Ishikawa (cell line): Measurements from ENCODE around the gene C1orf87.

Source experiments
- CEBPB ChIP-seq: IDR thresholded peaks from 2 replicates; pipeline ENCODE4 v1.6.1; 2012
- CREB1 ChIP-seq: IDR thresholded peaks from 2 replicates; pipeline ENCODE4 v1.6.1; 2012; ENCODE audit warnings: low read depth
- EGR1 ChIP-seq: IDR thresholded peaks from 2 replicates; pipeline ENCODE4 v1.6.1; 2012
- EP300 ChIP-seq: IDR thresholded peaks from 2 replicates; pipeline ENCODE4 v1.6.1; 2012; ENCODE audit warnings: borderline replicate concordance
- FOXM1 ChIP-seq: IDR thresholded peaks from 2 replicates; pipeline ENCODE4 v1.6.1; 2012; ENCODE audit warnings: low read depth, borderline replicate concordance
- NFIC ChIP-seq: IDR thresholded peaks from 2 replicates; pipeline ENCODE4 v1.6.1; 2012
- RAD21 ChIP-seq: IDR thresholded peaks from 2 replicates; pipeline ENCODE4 v1.6.1; 2012; ENCODE audit warnings: low read depth
- REST ChIP-seq: IDR thresholded peaks from 2 replicates; pipeline ENCODE4 v1.6.1; 2012; ENCODE audit warnings: low read depth, mild to moderate bottlenecking
- TAF1 ChIP-seq: IDR thresholded peaks from 2 replicates; pipeline ENCODE4 v1.6.1; 2012; ENCODE audit warnings: low read depth, mild to moderate bottlenecking
- TCF12 ChIP-seq: IDR thresholded peaks from 2 replicates; pipeline ENCODE4 v1.6.1; 2012; ENCODE audit warnings: low read depth
- TEAD4 ChIP-seq: IDR thresholded peaks from 2 replicates; pipeline ENCODE4 v1.6.1; 2012
- YY1 ChIP-seq: IDR thresholded peaks from 2 replicates; pipeline ENCODE4 v1.6.1; 2012; ENCODE audit warnings: low read depth
- ZBTB7A ChIP-seq: IDR thresholded peaks from 2 replicates; pipeline ENCODE4 v1.6.1; 2012; ENCODE audit warnings: low read depth
- TF ChIP-seq, protein P1 (sequence below): IDR thresholded peaks from 2 replicates; pipeline ENCODE4 v1.6.1; 2012
- TF ChIP-seq, protein P2 (sequence below): IDR thresholded peaks from 2 replicates; pipeline ENCODE4 v1.6.1; 2012

C1orf87 gene

DNA sequence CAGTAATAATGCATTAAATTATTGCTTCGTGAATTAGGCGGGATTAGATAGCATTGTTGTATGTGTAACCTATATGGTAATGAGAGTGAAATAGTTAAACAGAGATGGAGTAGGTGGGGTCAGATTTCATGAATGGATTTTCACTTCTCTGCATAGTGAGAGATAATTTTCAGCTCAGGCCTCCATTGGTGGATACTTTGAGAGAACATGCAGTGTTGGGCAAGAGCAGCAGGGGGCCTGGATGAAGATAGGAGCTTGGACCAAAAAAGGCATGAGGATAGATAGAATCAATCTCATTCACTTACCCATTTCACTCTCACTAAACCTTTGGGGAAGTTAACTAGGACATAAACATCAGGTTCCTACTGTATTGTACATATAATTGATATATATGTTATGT, 39.5 kb upstream of the C1orf87 start:
- TF ChIP-seq TCF12 (no peak), NFIC (no peak), RAD21 (no peak), EP300 (no peak), CREB1 (no peak), REST (no peak), TAF1 (no peak), YY1 (no peak), ZBTB7A (no peak), CEBPB (no peak), FOXM1 (no peak)

GRCh38 chr1:60111716-60112115, 38.1 kb upstream of the C1orf87 start:
- TF ChIP-seq ZBTB7A = no peak
- no peak for TF ChIP-seq TEAD4
- TF ChIP-seq YY1 = no peak
- TF ChIP-seq NFIC = no peak
- TF ChIP-seq TAF1 = no peak
- no peak for TF ChIP-seq FOXM1
- TF ChIP-seq EGR1 = no peak
- TF ChIP-seq REST = no peak
- no peak for TF ChIP-seq CREB1
- no peak for TF ChIP-seq EP300
- TF ChIP-seq, protein P1, sequence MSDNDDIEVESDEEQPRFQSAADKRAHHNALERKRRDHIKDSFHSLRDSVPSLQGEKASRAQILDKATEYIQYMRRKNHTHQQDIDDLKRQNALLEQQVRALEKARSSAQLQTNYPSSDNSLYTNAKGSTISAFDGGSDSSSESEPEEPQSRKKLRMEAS = no peak
- TF ChIP-seq RAD21 = no peak
- TF ChIP-seq, protein P2, sequence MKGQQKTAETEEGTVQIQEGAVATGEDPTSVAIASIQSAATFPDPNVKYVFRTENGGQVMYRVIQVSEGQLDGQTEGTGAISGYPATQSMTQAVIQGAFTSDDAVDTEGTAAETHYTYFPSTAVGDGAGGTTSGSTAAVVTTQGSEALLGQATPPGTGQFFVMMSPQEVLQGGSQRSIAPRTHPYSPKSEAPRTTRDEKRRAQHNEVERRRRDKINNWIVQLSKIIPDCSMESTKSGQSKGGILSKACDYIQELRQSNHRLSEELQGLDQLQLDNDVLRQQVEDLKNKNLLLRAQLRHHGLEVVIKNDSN = no peak
- TF ChIP-seq CEBPB = no peak
- TF ChIP-seq TCF12 = no peak

GRCh38 chr1:60111118-60111517, 37.5 kb upstream of the C1orf87 start:
- no peak for TF ChIP-seq TEAD4
- TF ChIP-seq NFIC = no peak
- TF ChIP-seq, protein P2 = no peak
- no peak for TF ChIP-seq FOXM1
- TF ChIP-seq REST = no peak
- no peak for TF ChIP-seq CREB1
- TF ChIP-seq YY1 = no peak
- TF ChIP-seq TCF12 = no peak
- TF ChIP-seq EGR1 = no peak
- TF ChIP-seq, protein P1 = no peak
- no peak for TF ChIP-seq RAD21
- TF ChIP-seq ZBTB7A = no peak

- peak; percentile 90 for TF ChIP-seq NFIC
- TF ChIP-seq TEAD4 = peak; percentile 75
- no peak for TF ChIP-seq CEBPB
These were observed 34.6 kb upstream of the C1orf87 start for GRCh38 chr1:60108196-60108595.

DNA sequence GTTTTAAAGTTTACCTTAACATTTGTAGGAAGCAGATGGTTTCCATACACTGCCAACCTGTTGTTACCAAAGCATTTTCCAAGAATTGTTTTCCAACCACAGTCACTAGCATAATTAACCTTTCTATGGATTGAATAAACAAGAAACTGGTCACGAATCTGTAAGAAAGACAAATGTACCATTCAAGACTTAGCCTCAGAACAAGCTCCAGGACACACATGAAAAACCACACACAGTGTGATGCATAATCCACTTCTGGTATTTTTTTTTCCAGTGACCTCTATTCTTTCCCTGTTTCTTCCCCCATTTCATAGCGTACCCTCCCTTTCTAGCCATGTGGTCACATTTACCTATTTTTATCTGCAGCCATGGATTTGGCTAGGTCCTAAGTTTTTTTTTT, 29.6 kb upstream of the C1orf87 start:
- TF ChIP-seq YY1 (no peak), RAD21 (no peak), EGR1 (no peak), TEAD4 (no peak), CREB1 (no peak), TAF1 (no peak), NFIC (no peak), TCF12 (no peak), FOXM1 (no peak), CEBPB (no peak), ZBTB7A (no peak), REST (no peak)
- TF ChIP-seq, protein P2 = no peak
